Suppressor macrophage treated with lipopolysaccharide for 1 hour (primary cell): Measurements from ENCODE around the gene TUBA4A.
"Not testable (repeated sequence)": the region's sequence is repeated elsewhere in the genome, so short reads cannot be mapped to it uniquely, and the experiment has no call there.

ENCODE experiments used
- DNase-seq, 3 donors: peaks; one replicate each; pipeline ENCODE4 v3.0.0-alpha.2; 2020 to 2022

The TUBA4A gene

GRCh38 chr2:219266886-219267285 lies 13.2 kb upstream of the TUBA4A start:
- no peak for DNase-seq

GRCh38 chr2:219266232-219266631 lies 12.5 kb upstream of the TUBA4A start:
- DNase-seq = no peak

- DNase-seq = no peak
These were observed 7.5 kb upstream of the TUBA4A start for GRCh38 chr2:219261024-219261855.

DNA sequence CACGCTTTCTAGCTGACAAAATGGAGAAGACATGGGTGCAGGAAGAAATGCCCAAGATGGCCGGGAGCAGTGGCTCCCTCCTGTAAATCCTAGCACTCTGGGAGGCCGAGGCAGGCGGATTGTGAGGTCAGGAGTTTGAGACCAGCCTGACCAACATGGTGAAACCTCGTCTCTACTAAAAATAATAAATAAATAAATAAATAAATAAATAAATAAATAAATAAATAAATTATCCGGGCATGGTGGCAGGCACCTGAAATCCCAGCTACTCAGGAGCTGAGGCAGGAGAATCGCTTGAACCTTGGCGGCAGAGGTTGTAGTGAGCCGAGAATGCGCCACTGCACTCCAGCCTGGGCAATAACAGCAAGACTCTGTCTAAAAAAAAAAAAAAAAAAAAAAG lies 5.2 kb upstream of the TUBA4A start:
- not testable (repeated sequence) for DNase-seq

DNA sequence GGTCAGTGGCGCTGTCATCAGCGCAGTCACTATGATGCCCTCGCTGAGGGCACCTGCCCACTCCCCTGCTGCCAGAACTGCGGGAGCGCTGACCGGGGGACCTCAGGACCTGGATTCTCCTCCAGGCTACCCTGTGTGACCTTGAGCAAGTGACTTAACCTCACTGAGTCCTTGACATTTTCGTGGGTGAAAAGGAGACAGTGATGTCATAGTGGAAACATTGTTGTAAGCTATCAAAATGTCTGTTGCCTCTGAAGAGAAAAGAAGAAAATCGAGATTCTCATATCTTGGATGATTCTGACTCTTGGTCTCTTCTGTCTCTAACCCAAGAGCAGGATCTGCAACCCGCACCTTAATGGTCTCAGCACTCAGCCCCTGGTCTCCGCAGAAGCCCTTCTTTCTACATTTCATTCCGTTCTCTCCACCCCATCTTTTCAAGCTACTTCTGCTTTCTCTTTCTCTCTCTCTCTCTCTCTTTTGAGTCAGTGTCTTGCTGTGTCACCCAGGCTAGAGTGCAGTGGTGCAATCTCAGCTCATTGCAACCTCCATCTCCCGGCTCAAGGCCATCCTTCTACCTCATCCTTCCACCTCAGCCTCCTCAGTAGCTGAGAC lies 978 bp upstream of the TUBA4A start:
- DNase-seq = peak; percentile 67 to 82 (median 77)

DNA sequence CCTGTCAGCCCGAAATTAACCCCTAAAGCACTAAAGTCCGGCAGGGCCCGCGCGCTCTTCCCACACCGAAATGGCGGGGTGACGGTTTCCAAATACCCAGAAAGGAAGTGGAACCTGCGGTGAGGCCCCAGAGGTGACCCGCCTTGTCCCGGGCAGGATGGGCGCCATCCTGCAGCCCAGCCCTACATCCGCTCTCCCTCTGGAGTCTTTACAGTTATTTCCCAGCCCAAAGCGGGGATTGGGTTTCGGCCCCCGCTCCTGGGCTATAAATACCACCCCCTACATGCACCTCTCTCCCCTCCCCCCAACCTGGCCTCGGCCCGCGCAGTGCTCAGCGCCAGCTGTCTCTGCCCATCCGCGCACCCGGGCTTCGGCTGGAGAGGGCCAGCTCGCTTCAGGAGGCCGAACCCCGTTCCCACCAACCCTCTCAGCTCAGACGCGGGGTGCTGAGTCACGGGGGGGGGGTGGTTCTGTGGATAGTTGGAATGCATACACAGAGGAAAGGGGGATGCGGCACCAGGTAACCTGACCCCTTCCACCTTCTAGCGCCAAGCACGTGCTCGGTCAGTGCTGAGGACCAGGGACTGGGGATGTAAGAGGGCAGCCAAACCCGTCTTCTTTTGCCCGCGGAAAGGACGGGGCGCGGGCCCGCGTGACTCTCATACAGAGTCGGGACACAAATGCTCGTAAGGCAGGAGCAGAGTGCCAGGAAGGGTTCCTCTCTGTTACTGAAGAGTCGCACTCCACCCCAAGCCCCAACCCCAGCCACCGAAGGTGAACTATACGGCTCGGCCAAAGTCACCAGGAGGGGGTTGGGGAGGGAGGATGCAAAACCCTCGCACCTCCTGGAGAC lies 592 bp downstream of the TUBA4A start, which contains the start of gene TUBA4B:
TUBA4B (plus strand) TSS at position 344 of the 853 bp plus-strand sequence; CDS start at position 509, 165 bp downstream.
- peak in 2 of 3 donors; percentile 39 to 48 for DNase-seq

- DNase-seq = no peak
These were observed 1.2 kb downstream of the TUBA4A start for GRCh38 chr2:219252570-219252899.

- DNase-seq = no peak
These were observed 1.6 kb downstream of the TUBA4A start for GRCh38 chr2:219252084-219252483.

GRCh38 chr2:219251656-219252055 lies 2.1 kb downstream of the TUBA4A start:
- DNase-seq = peak; percentile 29 to 37 (median 32)

GRCh38 chr2:219250049-219250781 lies 3.5 kb downstream of the TUBA4A start:
- no peak for DNase-seq

GRCh38 chr2:219249203-219249980 lies 4.3 kb downstream of the TUBA4A start:
- DNase-seq = peak in 1 of 3 donors; percentile 45

GRCh38 chr2:219248845-219249202 lies 4.9 kb downstream of the TUBA4A start:
- no peak for DNase-seq

- no peak for DNase-seq
These were observed 5.8 kb downstream of the TUBA4A start for GRCh38 chr2:219247678-219248642.

- no peak for DNase-seq
These were observed 7.2 kb downstream of the TUBA4A start for GRCh38 chr2:219246559-219246958.

DNA sequence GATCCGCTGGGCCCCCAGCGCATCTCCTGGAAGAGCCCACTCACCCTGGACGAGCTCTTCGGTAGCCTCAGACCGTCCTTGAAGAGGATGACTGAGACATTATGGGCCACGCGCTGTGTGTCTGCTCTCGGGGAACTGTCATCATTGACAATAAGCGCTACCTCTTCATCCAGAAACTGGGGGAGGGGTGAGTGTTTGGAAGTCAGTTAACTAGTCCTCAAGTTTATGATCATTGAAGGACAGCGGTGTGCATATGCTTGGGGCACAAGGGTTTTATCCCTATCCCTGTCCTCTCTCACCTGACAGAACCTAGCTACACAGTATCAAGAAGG lies 7.9 kb downstream of the TUBA4A start:
- no peak for DNase-seq

DNA sequence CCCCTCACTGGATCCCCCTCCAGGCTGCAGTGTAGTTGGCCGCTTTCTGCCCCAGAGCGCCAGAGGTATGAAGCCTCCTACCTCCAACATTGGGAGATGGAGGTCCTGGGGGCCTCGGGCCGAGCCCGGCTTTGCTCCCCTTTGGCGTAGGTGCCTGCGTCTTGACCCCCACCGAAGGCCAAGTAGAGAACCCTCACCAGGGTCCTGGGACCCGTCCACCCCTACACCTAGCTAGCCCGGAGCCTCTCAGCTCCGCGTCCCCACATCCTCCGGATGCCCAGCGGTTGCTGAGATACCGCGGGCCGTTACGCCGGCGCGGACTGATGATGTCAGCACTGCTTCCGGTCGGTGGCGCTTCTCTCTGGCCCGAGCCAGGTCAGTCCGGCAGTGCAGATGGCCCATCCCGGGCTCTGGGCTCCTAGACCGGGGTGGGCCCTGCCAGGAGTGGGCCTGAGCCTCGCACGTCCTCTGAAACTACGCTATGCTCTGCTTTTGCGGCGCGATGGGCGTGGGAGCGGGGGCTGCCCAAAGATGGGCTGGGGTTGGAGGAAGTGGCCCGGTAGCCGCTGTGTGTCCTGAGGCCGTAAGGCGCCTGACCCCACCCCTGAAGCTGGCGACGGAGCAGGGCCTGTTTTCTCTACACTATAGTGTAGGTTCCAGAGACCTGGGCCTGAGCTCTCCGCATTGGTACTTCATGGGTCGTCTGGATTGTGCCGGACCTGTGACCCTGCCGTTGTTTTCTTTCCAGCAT lies 8.4 kb downstream of the TUBA4A start, which contains the start of the genes GLB1L and STK16:
GLB1L (minus strand) TSS at position 297 of the 751 bp plus-strand sequence. CDS start 1,871 bp downstream, outside the sequence.
STK16 (plus strand) TSS at position 332 of the 751 bp plus-strand sequence. CDS start 521 bp downstream, outside the sequence.
- DNase-seq = peak; percentile 93 to 96 (median 96)

GRCh38 chr2:219244789-219245147 lies 8.9 kb downstream of the TUBA4A start:
- DNase-seq = no peak

DNA sequence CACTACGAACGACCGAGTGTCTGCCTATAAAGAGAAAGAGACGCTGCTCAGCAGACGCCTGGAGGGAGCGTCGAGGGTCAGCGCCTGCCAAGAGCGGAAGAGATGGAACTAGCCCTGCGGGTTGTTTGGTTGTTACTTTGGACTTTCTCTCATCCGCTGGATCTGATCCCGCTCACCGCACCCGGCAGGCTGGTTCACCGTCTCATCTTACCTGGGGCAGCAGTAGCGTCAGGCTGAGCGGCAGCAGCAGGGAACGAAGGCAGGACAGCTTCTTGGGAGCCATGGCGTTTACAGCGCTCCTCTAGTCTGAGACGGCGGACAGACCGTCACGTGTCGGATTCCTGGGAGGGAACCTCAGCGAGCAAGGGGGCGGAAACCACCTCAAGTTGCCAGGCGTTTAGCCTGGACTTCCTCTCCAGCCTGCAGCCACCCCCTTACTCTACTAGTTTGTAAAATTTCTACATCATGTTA lies 10.4 kb downstream of the TUBA4A start:
- peak; percentile 62 to 70 (median 62) for DNase-seq

DNA sequence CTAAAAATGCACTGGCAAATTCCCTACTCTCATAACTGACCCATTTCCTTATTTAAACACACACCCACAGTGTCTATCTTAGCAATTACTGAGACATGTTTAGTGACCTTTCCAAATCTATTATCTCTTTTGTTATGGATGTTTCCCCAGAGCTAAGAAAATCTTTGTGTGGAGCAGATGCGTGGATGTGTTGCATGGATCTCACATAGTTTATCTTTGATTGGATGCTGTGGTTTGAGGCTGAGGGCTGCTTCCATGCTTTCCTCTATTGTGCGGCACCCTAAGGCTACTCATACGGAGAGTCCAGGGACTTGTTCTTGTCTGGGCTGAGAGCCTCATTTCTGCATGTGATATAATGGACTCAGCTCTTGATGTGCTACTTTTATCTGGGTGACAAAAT lies 19.4 kb downstream of the TUBA4A start:
- no peak for DNase-seq
